H1 (cell line): Measurements from ENCODE around the gene NAXE. TPM values are rescaled to one million over a fixed set of nuclear protein-coding genes. Genes with fewer than 3 reads are reported as not detected.

Experiments
- CTCF ChIA-PET: fragments of 300-600 bp; sonication (Branson Sonifier 250); formaldehyde crosslinking; loops from one replicate; lab custom pipeline; 2021; ENCODE audit not compliant: partially characterized antibody; lab: Charles Lee
- POLR2A ChIA-PET: fragments of 300-600 bp; sonication (Branson Sonifier 250); formaldehyde crosslinking; loops from one replicate; lab custom pipeline; 2021; ENCODE audit warnings: inconsistent platforms; ENCODE audit not compliant: partially characterized antibody; lab: Charles Lee
- DNase-seq, 2 experiments: peaks; one replicate each; pipeline versions ENCODE4 v3.0.0 to v3.0.0-alpha.2; 2010 to 2022; ENCODE audit warnings: low spot score in 2 of 2, low read depth in 1 of 2, mixed read lengths in 1 of 2
- FAIRE-seq: peaks from 2 replicates; lab custom pipeline; 2011; peaks lifted over from hg19 to GRCh38; lab: Jason Lieb, UNC
- H2AFZ ChIP-seq: 2 replicates; pipeline ENCODE4 v1.8.1; 2012; ENCODE audit warnings: low read length, inconsistent platforms
- H2AK5ac ChIP-seq: 2 replicates; pipeline ENCODE4 v1.6.1; 2013; ENCODE audit warnings: low read depth, low read length
- H2BK120ac ChIP-seq: replicated peaks from 2 replicates; pipeline ENCODE3; 2013; ENCODE audit warnings: low read depth, low read length, inconsistent platforms
- H2BK12ac ChIP-seq: 2 replicates; pipeline ENCODE4 v1.6.1; 2013; ENCODE audit warnings: low read depth, low read length
- H2BK15ac ChIP-seq: 2 replicates; pipeline ENCODE4 v1.6.1; 2013; ENCODE audit warnings: low read length
- H2BK20ac ChIP-seq: 2 replicates; pipeline ENCODE4 v1.6.1; 2013; ENCODE audit warnings: low read length
- H2BK5ac ChIP-seq: 2 replicates; pipeline ENCODE4 v1.6.1; 2013; ENCODE audit warnings: low read depth, low read length
- H3K14ac ChIP-seq: 2 replicates; pipeline ENCODE4 v1.6.1; 2013; ENCODE audit warnings: inconsistent platforms; ENCODE audit not compliant: insufficient read length
- H3K18ac ChIP-seq: 2 replicates; pipeline ENCODE4 v1.6.1; 2013; ENCODE audit warnings: low read length; ENCODE audit errors: extremely low read depth
- H3K23ac ChIP-seq: 2 replicates; pipeline ENCODE4 v1.6.1; 2013; ENCODE audit warnings: inconsistent platforms; ENCODE audit not compliant: insufficient read length
- H3K23me2 ChIP-seq: 2 replicates; pipeline ENCODE4 v1.6.1; 2013; ENCODE audit warnings: low read depth, low read length
- H3K27ac ChIP-seq: 2 replicates; pipeline ENCODE4 v1.6.1; 2011; ENCODE audit warnings: low read depth, low read length, inconsistent platforms
- H3K27me3 ChIP-seq, 4 experiments: replicated peaks in 1 of 4; 1 replicate in 1 of 4; 2 replicates in 3 of 4; pipeline versions ENCODE4 v1.6.1 to v1.8.1; 2011 to 2013; ENCODE audit warnings: low read length in 3 of 4, mild to moderate bottlenecking in 3 of 4, inconsistent platforms in 2 of 4, mixed read lengths in 2 of 4, moderate library complexity in 1 of 4; ENCODE audit not compliant: control insufficient read depth in 3 of 4, insufficient read depth in 3 of 4; ENCODE audit errors: extremely low read depth in 1 of 4
- H3K36me3 ChIP-seq, 4 experiments: 2 replicates each; pipeline versions ENCODE4 v1.6.1 to v1.8.1; 2011 to 2013; ENCODE audit warnings: mild to moderate bottlenecking in 4 of 4, low read length in 3 of 4, moderate library complexity in 2 of 4, control low read depth in 1 of 4, inconsistent platforms in 1 of 4; ENCODE audit not compliant: insufficient read depth in 4 of 4, control insufficient read depth in 2 of 4
- H3K4ac ChIP-seq: replicated peaks from 2 replicates; pipeline ENCODE3; 2013; ENCODE audit warnings: low read length, low read depth, mixed read lengths, inconsistent platforms; ENCODE audit not compliant: insufficient read length
- H3K4me1 ChIP-seq, 4 experiments: replicated peaks in 1 of 4; 1 replicate in 1 of 4; 2 replicates in 3 of 4; pipeline versions ENCODE4 v1.6.1 to v1.8.1; 2011 to 2013; ENCODE audit warnings: low read length in 3 of 4, inconsistent platforms in 2 of 4, mixed read lengths in 1 of 4; ENCODE audit not compliant: insufficient read depth in 4 of 4, control insufficient read depth in 3 of 4
- H3K4me2 ChIP-seq, 2 experiments: 2 replicates each; pipeline versions ENCODE4 v1.6.1 to v1.8.1; 2011 to 2013; ENCODE audit warnings: low read depth in 2 of 2, low read length in 2 of 2, control low read depth in 1 of 2, inconsistent platforms in 1 of 2, mild to moderate bottlenecking in 1 of 2; ENCODE audit not compliant: insufficient read depth in 1 of 2
- H3K4me3 ChIP-seq, 4 experiments: fragments of 200-600, 300-600 bp in 1 of 4; sonication (generic), shearing (Covaris generic), sonication (Bioruptor Twin) in 1 of 4; 2 replicates each; pipeline versions ENCODE4 v1.5.1 to v1.8.1; 2011 to 2016; ENCODE audit warnings: low read length in 4 of 4, low read depth in 3 of 4, control low read depth in 2 of 4, inconsistent platforms in 2 of 4, mild to moderate bottlenecking in 2 of 4, mixed read lengths in 1 of 4, moderate library complexity in 1 of 4; ENCODE audit not compliant: insufficient read depth in 2 of 4; ENCODE audit errors: extremely low read depth in 1 of 4
- H3K56ac ChIP-seq: replicated peaks from 2 replicates; pipeline ENCODE3; 2013; ENCODE audit warnings: low read depth, mild to moderate bottlenecking, mixed read lengths, low read length, inconsistent platforms; ENCODE audit not compliant: insufficient read length
- H3K79me1 ChIP-seq: 2 replicates; pipeline ENCODE4 v1.6.1; 2013; ENCODE audit warnings: low read depth, low read length, control low read depth
- H3K79me2 ChIP-seq, 2 experiments: 2 replicates each; pipeline versions ENCODE4 v1.6.1 to v1.8.1; 2012 to 2013; ENCODE audit warnings: low read length in 2 of 2, mild to moderate bottlenecking in 2 of 2, inconsistent platforms in 1 of 2; ENCODE audit not compliant: insufficient read depth in 2 of 2, control insufficient read depth in 1 of 2
- H3K9ac ChIP-seq, 4 experiments: replicated peaks in 1 of 4; 1 replicate in 1 of 4; 2 replicates in 3 of 4; pipeline versions ENCODE4 v1.6.1 to v1.8.1; 2011 to 2013; ENCODE audit warnings: low read depth in 3 of 4, low read length in 3 of 4, control low read depth in 2 of 4, mild to moderate bottlenecking in 2 of 4, moderate library complexity in 2 of 4, inconsistent platforms in 1 of 4; ENCODE audit errors: extremely low read depth in 1 of 4
- H3K9me3 ChIP-seq, 2 experiments: 2 replicates each; pipeline versions ENCODE4 v1.6.1 to v1.8.1; 2012 to 2013; ENCODE audit warnings: mild to moderate bottlenecking in 2 of 2, moderate library complexity in 2 of 2, control low read depth in 1 of 2, inconsistent platforms in 1 of 2, low read depth in 1 of 2, low read length in 1 of 2, mixed read lengths in 1 of 2; ENCODE audit not compliant: insufficient read depth in 2 of 2
- H4K20me1 ChIP-seq, 2 experiments: replicated peaks in 1 of 2; 2 replicates each; pipeline versions ENCODE3 to v1.8.1; 2011 to 2013; ENCODE audit warnings: inconsistent platforms in 2 of 2, low read length in 2 of 2, mild to moderate bottlenecking in 1 of 2; ENCODE audit not compliant: insufficient read depth in 2 of 2, control insufficient read depth in 1 of 2
- H4K5ac ChIP-seq: 2 replicates; pipeline ENCODE4 v1.6.1; 2013; ENCODE audit warnings: low read length, low read depth, mixed read lengths, inconsistent platforms; ENCODE audit not compliant: insufficient read length
- H4K8ac ChIP-seq: 2 replicates; pipeline ENCODE4 v1.8.0; 2013; ENCODE audit warnings: mild to moderate bottlenecking, moderate library complexity, low read length, inconsistent platforms; ENCODE audit not compliant: insufficient read depth; ENCODE audit errors: extremely low read depth
- H4K91ac ChIP-seq: replicated peaks from 2 replicates; pipeline ENCODE3; 2013; ENCODE audit warnings: low read length, mixed read lengths, inconsistent platforms; ENCODE audit not compliant: insufficient read length
- CBX5 ChIP-seq: fragments of 300-800, 300-1000 bp; sonication (generic); IDR thresholded peaks from 2 replicates; pipeline ENCODE4 v1.7.1; 2016; ENCODE audit warnings: antibody characterized with exemption, low read length, low read depth
- CEBPB ChIP-seq: IDR thresholded peaks from 2 replicates; pipeline ENCODE4 v1.6.1; 2012; ENCODE audit warnings: low read depth, low read length
- EP300 ChIP-seq, 2 experiments: IDR thresholded peaks; 1 replicate in 1 of 2; 2 replicates in 1 of 2; pipeline ENCODE4 v1.6.1; 2011 to 2012; ENCODE audit warnings: low read depth in 2 of 2, low read length in 2 of 2, mild to moderate bottlenecking in 2 of 2, borderline replicate concordance in 1 of 2, inconsistent platforms in 1 of 2, moderate library complexity in 1 of 2
- EZH2 ChIP-seq: fragments of 200-600 bp; sonication (generic); IDR thresholded peaks from 2 replicates; pipeline ENCODE4 v1.7.1; 2012; ENCODE audit warnings: low read depth, mild to moderate bottlenecking, moderate library complexity, low read length, inconsistent platforms; ENCODE audit not compliant: severe bottlenecking
- JUN ChIP-seq: IDR thresholded peaks from 2 replicates; pipeline ENCODE4 v1.6.1; 2011; ENCODE audit warnings: low read depth, mild to moderate bottlenecking, improper control_type of control experiment, low read length
- POLR2AphosphoS5 ChIP-seq: IDR thresholded peaks from 2 replicates; pipeline ENCODE4 v1.6.1; 2011; ENCODE audit warnings: low read depth, low read length
- RXRA ChIP-seq: IDR thresholded peaks from 2 replicates; pipeline ENCODE4 v1.6.1; 2011; ENCODE audit warnings: low read depth, mild to moderate bottlenecking, low read length, moderate library complexity; ENCODE audit not compliant: insufficient read depth
- SIX5 ChIP-seq: IDR thresholded peaks from 2 replicates; pipeline ENCODE4 v1.6.1; 2011; ENCODE audit warnings: mild to moderate bottlenecking, low read depth, low read length
- SP2 ChIP-seq: IDR thresholded peaks from 2 replicates; pipeline ENCODE4 v1.6.1; 2012; ENCODE audit warnings: mild to moderate bottlenecking, low read length, inconsistent platforms
- TBP ChIP-seq: IDR thresholded peaks from 2 replicates; pipeline ENCODE4 v1.6.1; 2011; ENCODE audit warnings: low read depth, low read length, improper control_type of control experiment
- TCF12 ChIP-seq: IDR thresholded peaks from 2 replicates; pipeline ENCODE4 v1.6.1; 2011; ENCODE audit warnings: low read depth, mild to moderate bottlenecking, low read length
- WGBS, 2 experiments: shearing (Covaris generic) in 1 of 2; methylation state at CpG; one replicate each; pipeline versions ENCODE4 v1.1.6 to v1.1.7; 2013 to 2015; ENCODE audit warnings: low lambda C conversion rate in 2 of 2, mixed read lengths in 2 of 2, inconsistent platforms in 1 of 2, low coverage in 1 of 2, missing lambda C conversion rate in 1 of 2; ENCODE audit not compliant: insufficient replicate concordance in 2 of 2, insufficient coverage in 1 of 2, insufficient read length in 1 of 2; ENCODE audit errors: extremely low coverage in 1 of 2, missing lambda C conversion rate in 1 of 2; 5-methylcytosine and 5-hydroxymethylcytosine counted together
- polyA plus RNA-seq, 7 experiments: library from polyadenylated mRNA; depleted of rRNA in 3 of 7; stranded (reverse) in 5 of 7; unstranded in 2 of 7; fragments of >200 nt in 5 of 7; fragments of 200-250 nt in 2 of 7; gene quantifications; 1 replicate in 5 of 7; 2 replicates in 1 of 7; 4 replicates in 1 of 7; pipeline versions ENCODE4 v1.2.1 to v1.2.3, GENCODE V29; 2011 to 2013; ENCODE audit warnings: missing spikeins in 2 of 7, mixed read lengths in 2 of 7
- total RNA-seq: library from RNA; stranded (reverse); fragmentation: NEBNext Ultra II Directional; extraction: Animal tissue kit (Norgen Biotek cat#: 25700); gene quantifications from 2 replicates; pipeline ENCODE4 v1.2.1, GENCODE V29; 2021

NAXE gene
- total and polyA plus RNA-seq, 2 of the 8 experiments (the other 6 are each of a cell fraction or from before 2014, with no cell fraction given) = 73.1 to 74.3 TPM

DNA sequence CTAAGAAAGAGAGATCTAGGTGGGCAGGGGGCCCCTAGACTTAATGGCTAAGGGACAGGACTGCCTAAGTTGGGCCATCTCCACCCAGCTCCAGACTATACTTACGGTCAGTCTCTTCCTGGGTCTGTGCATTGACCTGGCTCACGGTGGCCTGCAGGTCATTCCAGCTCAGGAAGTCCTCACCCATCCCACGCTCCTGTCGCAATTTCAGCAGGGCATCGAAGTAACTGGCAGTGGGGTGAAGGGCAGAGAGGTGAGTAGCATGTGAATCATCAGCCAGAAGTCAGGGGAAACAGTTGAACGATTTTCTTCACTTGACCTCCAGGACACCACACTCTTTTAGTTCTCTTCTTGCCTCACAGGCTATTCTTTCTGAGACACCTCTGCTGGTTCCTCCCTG, 39.7 kb upstream of the NAXE start:
- Histone ChIP-seq H2BK15ac (no peak overlapping the region), H3K79me1 (no peaks in the 10 kb centered on the region), H2BK12ac (no peak overlapping the region), H3K9ac (no peak overlapping the region), H3K4me3 (no peak overlapping the region), H3K27ac (no peak overlapping the region), H3K4me2 (no peak overlapping the region), H3K27me3 (no peaks in the 10 kb centered on the region), H3K36me3 (peaks cover 11 to 30% (median 15%) of the 10 kb centered on the region in 4 experiments; a peak in 7 of 8 replicates), H2AFZ (no peak overlapping the region), H4K91ac (no peak overlapping the region), H3K23ac (no peak overlapping the region), H3K14ac (no peak overlapping the region), H2BK5ac (no peak overlapping the region), H3K4ac (no peak overlapping the region), H4K20me1 (peaks cover 0 to 11% of the 10 kb centered on the region in 2 experiments), H3K23me2 (no peaks in the 10 kb centered on the region), H2BK20ac (no peak overlapping the region), H3K9me3 (no peaks in the 10 kb centered on the region), H3K18ac (no peak overlapping the region), H3K4me1 (no peaks in the 10 kb centered on the region), H3K56ac (no peak overlapping the region), H2BK120ac (no peak overlapping the region), H4K5ac (no peak overlapping the region), H4K8ac (no peak overlapping the region), H3K79me2 (no peaks in the 10 kb centered on the region), H2AK5ac (no peak overlapping the region)
- no peak for TF ChIP-seq EP300 (IDR thresholded peaks at IDR 0.05; ENCODE audit: borderline replicate concordance in 1 of 2, low read depth in 2 of 2, low read length in 2 of 2)
- TF ChIP-seq SIX5 = no peak
- TF ChIP-seq EZH2 = no peak
- no peak for TF ChIP-seq POLR2AphosphoS5
- TF ChIP-seq CEBPB = no peak
- TF ChIP-seq SP2 = no peak
- TF ChIP-seq JUN = no peak
- no peak for TF ChIP-seq TCF12
- no peak for TF ChIP-seq RXRA
- no peak for TF ChIP-seq CBX5
- no peak for TF ChIP-seq TBP
- DNase-seq (no peak), FAIRE-seq (no peak)
- ChIA-PET CTCF (interaction anchor here (1.0 to 6.8 kb wide), 5 partner anchors 26 to 138 kb away, joined by 3 to 33 read pairs (median 4); no protein-coding TSS in a partner anchor), POLR2A (interaction anchor here (0.9 to 1.3 kb wide), 3 partner anchors 14 to 46 kb away, joined by 3 read pairs; no protein-coding TSS in a partner anchor)
- 92% methylated on average over 6 of the region's 6 CpGs; no CpG with 5 or more reads in 1 of the 2 experiments for WGBS, 2 experiments
